Body of pancreas (tissue), 4 donors: ENCODE data around the gene CDC25B.

ENCODE experiments used
- POLR2A ChIP-seq, 3 donors: fragments of 450-650 bp; IDR thresholded peaks; one replicate each; pipeline ENCODE4 v1.6.1; 2016; ENCODE audit warnings: antibody characterized with exemption in 3 of 3, mild to moderate bottlenecking in 2 of 3
- TF ChIP-seq, protein P1 (sequence below), 7 experiments: fragments of 450-650 bp in 4 of 7; fragments of 200-600 bp in 3 of 7; sonication (generic) in 3 of 7; IDR thresholded peaks; one replicate each; pipeline ENCODE4 v1.5.1; 2016 to 2019; ENCODE audit warnings: antibody characterized with exemption in 7 of 7

DNA sequence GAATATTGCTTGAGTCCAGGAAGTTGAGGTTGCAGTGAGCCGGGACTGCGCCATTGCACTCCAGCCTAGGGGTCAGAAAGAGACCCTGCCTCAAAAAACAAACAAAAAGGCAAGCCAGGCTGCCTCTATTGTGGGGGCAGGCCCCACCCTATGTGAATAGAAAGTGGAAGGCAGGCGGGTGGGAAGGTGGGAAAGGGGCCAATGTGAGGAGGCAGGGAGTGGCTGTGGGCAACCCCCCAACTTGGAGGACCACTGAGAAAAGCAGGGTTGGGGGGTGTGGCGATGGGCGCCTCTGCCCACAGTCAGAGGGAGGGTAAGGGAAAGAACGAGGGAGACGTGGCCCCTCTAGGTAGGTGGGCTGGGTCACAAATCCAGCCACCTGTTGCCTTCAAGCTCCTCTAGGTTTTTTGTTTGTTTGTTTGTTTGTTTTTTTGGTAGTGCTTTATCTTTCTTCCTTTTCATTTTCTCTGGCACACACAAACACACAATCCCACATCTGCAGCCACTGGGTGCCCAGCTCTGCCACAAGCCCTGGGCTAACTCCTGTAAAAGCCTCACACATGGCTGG lies 18.9 kb downstream of the CDC25B start:
- TF ChIP-seq, protein P1, sequence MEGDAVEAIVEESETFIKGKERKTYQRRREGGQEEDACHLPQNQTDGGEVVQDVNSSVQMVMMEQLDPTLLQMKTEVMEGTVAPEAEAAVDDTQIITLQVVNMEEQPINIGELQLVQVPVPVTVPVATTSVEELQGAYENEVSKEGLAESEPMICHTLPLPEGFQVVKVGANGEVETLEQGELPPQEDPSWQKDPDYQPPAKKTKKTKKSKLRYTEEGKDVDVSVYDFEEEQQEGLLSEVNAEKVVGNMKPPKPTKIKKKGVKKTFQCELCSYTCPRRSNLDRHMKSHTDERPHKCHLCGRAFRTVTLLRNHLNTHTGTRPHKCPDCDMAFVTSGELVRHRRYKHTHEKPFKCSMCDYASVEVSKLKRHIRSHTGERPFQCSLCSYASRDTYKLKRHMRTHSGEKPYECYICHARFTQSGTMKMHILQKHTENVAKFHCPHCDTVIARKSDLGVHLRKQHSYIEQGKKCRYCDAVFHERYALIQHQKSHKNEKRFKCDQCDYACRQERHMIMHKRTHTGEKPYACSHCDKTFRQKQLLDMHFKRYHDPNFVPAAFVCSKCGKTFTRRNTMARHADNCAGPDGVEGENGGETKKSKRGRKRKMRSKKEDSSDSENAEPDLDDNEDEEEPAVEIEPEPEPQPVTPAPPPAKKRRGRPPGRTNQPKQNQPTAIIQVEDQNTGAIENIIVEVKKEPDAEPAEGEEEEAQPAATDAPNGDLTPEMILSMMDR (IDR thresholded peaks at IDR 0.05) = no peak
- TF ChIP-seq POLR2A (IDR thresholded peaks at IDR 0.05) = no peak
